A549 (cell line): Measurements from ENCODE around the gene NFKB2.

Source experiments
- CTCF ChIP-seq: fragments of >200 bp; sonication (Bioruptor Twin); formaldehyde crosslinking; IDR thresholded peaks from 3 replicates; pipeline ENCODE4 v1.5.1; 2016
- FOXS1 ChIP-seq: fragments of 250-450 bp; sonication (Bioruptor Pico); IDR thresholded peaks from 2 replicates; pipeline ENCODE4 v1.5.0; 2020; ENCODE audit warnings: mild to moderate bottlenecking, moderate library complexity
- HMGXB4 ChIP-seq: fragments of 250-450 bp; sonication (Bioruptor Pico); IDR thresholded peaks from 2 replicates; pipeline ENCODE4 v1.5.0; 2021; ENCODE audit warnings: mild to moderate bottlenecking, moderate library complexity, borderline replicate concordance
- MAX ChIP-seq: IDR thresholded peaks from 2 replicates; pipeline ENCODE4 v1.6.1; 2012
- REST ChIP-seq: fragments of 200-600 bp; sonication (generic); IDR thresholded peaks from 2 replicates; pipeline ENCODE4 v1.6.1; 2016; ENCODE audit warnings: antibody characterized with exemption, mild to moderate bottlenecking, moderate library complexity
- USF2 ChIP-seq: fragments of 450-650 bp; IDR thresholded peaks from 2 replicates; pipeline ENCODE4 v1.6.1; 2014; ENCODE audit warnings: antibody characterized with exemption

GRCh38 chr10:102424916-102425315 lies 29.4 kb downstream of the NFKB2 start:
- no peak for TF ChIP-seq CTCF
- no peak for TF ChIP-seq HMGXB4 (CRISPR knock-in tag)
- TF ChIP-seq REST, result no peak
- no peak for TF ChIP-seq FOXS1 (CRISPR knock-in tag)
- no peak for TF ChIP-seq USF2
- no peak for TF ChIP-seq MAX
